Ovary (tissue), 3 donors: ENCODE measurements around the gene MAFG.

Source experiments
- EP300 ChIP-seq: sonication (generic); formaldehyde crosslinking; IDR thresholded peaks from one replicate; pipeline ENCODE4 v1.6.1; 2017; ENCODE audit warnings: antibody characterized with exemption
- POLR2A ChIP-seq: fragments of 450-650 bp; IDR thresholded peaks from one replicate; pipeline ENCODE4 v1.6.1; 2017; ENCODE audit warnings: antibody characterized with exemption, mild to moderate bottlenecking, moderate library complexity
- TF ChIP-seq, protein P1 (sequence below), 3 donors: fragments of 450-650 bp in 2 of 3; fragments of 200-600 bp in 1 of 3; IDR thresholded peaks; one replicate each; pipeline versions ENCODE4 v1.5.1 to v1.8.0; 2016 to 2022; ENCODE audit warnings: antibody characterized with exemption in 3 of 3, mild to moderate bottlenecking in 1 of 3
- donor health status: DM: no; HTN: no; CAD: no.

DNA sequence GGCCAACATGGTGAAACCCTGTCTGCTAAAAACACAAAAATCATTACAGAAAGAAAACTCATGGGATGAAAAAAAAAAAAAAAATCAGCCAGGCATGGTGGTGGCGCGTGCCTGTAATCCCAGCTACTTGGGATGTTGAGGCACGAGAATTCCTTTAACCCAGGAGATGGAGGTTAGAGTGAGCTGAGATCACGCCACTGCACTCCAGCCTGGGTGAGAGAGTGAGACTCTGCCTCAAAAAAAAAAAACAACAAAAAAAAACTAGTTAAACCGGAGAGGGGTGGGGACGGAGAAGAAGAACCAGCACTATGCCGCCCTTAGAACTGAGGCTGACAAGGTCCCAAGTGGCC is 40.8 kb upstream of the MAFG start:
- no peak for TF ChIP-seq POLR2A
- TF ChIP-seq, protein P1, sequence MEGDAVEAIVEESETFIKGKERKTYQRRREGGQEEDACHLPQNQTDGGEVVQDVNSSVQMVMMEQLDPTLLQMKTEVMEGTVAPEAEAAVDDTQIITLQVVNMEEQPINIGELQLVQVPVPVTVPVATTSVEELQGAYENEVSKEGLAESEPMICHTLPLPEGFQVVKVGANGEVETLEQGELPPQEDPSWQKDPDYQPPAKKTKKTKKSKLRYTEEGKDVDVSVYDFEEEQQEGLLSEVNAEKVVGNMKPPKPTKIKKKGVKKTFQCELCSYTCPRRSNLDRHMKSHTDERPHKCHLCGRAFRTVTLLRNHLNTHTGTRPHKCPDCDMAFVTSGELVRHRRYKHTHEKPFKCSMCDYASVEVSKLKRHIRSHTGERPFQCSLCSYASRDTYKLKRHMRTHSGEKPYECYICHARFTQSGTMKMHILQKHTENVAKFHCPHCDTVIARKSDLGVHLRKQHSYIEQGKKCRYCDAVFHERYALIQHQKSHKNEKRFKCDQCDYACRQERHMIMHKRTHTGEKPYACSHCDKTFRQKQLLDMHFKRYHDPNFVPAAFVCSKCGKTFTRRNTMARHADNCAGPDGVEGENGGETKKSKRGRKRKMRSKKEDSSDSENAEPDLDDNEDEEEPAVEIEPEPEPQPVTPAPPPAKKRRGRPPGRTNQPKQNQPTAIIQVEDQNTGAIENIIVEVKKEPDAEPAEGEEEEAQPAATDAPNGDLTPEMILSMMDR (IDR thresholded peaks at IDR 0.05): no peak
- TF ChIP-seq EP300: no peak
